ENCODE data around the gene ZNF324. TPM values are rescaled to one million over a fixed set of nuclear protein-coding genes. Genes with fewer than 3 reads are reported as not detected.

The ZNF324 gene
- total and polyA plus RNA-seq, 2 of the 13 experiments (the other 11 are each of a cell fraction or from before 2014, with no cell fraction given): 1.1 to 4.7 TPM

- TF ChIP-seq THRA (CRISPR knock-in tag; IDR thresholded peaks at IDR 0.05; ENCODE audit: borderline replicate concordance) (peak; percentile 60; the same call in 1 of the 2 replicates), ZNF609 (CRISPR knock-in tag; IDR thresholded peaks at IDR 0.05; ENCODE audit: borderline replicate concordance) (peak; percentile 86), ZBTB10 (CRISPR knock-in tag; IDR thresholded peaks at IDR 0.05; ENCODE audit: borderline replicate concordance) (peak; percentile 41; the same call in 1 of the 2 replicates), RELA (CRISPR knock-in tag; IDR thresholded peaks at IDR 0.05) (no peak), MEIS2 (CRISPR knock-in tag; IDR thresholded peaks at IDR 0.05) (peak; percentile 84; the same call in 1 of the 2 replicates), ZNF224 (CRISPR knock-in tag; IDR thresholded peaks at IDR 0.05) (no peak), TBX2 (CRISPR knock-in tag; IDR thresholded peaks at IDR 0.05; ENCODE audit: borderline replicate concordance) (peak; percentile 66; the same call in 1 of the 2 replicates), TARDBP (CRISPR knock-in tag; IDR thresholded peaks at IDR 0.05) (peak; percentile 50; the same call in 1 of the 2 replicates), ZNF225 (CRISPR knock-in tag; IDR thresholded peaks at IDR 0.05) (peak; percentile 31; the same call in 1 of the 2 replicates), NFE2 (CRISPR knock-in tag; IDR thresholded peaks at IDR 0.05) (no peak), SNAI1 (CRISPR knock-in tag; IDR thresholded peaks at IDR 0.05; ENCODE audit: borderline replicate concordance) (no peak), TFAP4 (IDR thresholded peaks at IDR 0.05; ENCODE audit: borderline replicate concordance, low read depth) (peak; percentile 81; the same call in 1 of the 2 replicates), TOE1 (CRISPR knock-in tag; IDR thresholded peaks at IDR 0.05) (no peak), NFYB (CRISPR knock-in tag; IDR thresholded peaks at IDR 0.05) (no peak), TBP (CRISPR knock-in tag; IDR thresholded peaks at IDR 0.05) (no peak), HNRNPLL (IDR thresholded peaks at IDR 0.05; ENCODE audit: low read depth, low read length, poor library complexity, severe bottlenecking) (peak; percentile 42), HOXA3 (CRISPR knock-in tag; IDR thresholded peaks at IDR 0.05) (peak; percentile 53; the same call in 1 of the 2 replicates), MYNN (CRISPR knock-in tag; IDR thresholded peaks at IDR 0.05; ENCODE audit: low read depth) (no peak), DR1 (CRISPR knock-in tag; IDR thresholded peaks at IDR 0.05) (peak; percentile 65; the same call in 1 of the 2 replicates)
Observed at GRCh38 chr19:58511353-58512208, 44.7 kb downstream of the ZNF324 start, which contains the start of gene SLC27A5 (continued).
